ENCODE results near the gene YPEL2. TPM values are rescaled to one million over a fixed set of nuclear protein-coding genes. Genes with fewer than 3 reads are reported as not detected.
"Not testable (repeated sequence)": the region's sequence is repeated elsewhere in the genome, so short reads cannot be mapped to it uniquely, and the experiment has no call there.

Gene YPEL2
- total RNA-seq, 1 experiment from 2014 or later: 2.1 TPM

- no peak for DNase-seq (ENCODE audit: low read depth)
Measured at GRCh38 chr17:59375857-59376256, 44.4 kb downstream of the YPEL2 start.

GRCh38 chr17:59376506-59376905 is 45.1 kb downstream of the YPEL2 start:
- DNase-seq (ENCODE audit: low read depth): no peak

DNA sequence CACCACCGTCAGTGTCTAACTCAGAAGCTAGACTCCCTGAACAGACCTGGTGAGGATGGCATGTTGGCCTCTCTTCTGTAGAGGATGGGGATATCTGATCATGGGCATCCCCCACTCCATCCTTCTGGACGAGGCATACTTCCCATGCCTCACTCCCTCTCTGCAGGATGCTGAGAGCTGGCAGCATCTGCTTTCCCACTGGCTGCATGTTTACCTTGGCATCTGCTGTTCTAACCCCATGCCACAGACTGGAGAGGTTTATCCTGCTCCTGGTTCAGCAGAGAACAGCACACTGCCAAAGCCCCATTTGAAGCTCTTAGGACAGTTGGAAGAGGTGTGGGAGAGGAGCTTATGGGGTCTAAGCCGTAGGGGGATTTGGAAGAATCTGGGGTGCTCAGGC is 46.0 kb downstream of the YPEL2 start:
- peak; percentile 30 for DNase-seq (ENCODE audit: low read depth)

DNA sequence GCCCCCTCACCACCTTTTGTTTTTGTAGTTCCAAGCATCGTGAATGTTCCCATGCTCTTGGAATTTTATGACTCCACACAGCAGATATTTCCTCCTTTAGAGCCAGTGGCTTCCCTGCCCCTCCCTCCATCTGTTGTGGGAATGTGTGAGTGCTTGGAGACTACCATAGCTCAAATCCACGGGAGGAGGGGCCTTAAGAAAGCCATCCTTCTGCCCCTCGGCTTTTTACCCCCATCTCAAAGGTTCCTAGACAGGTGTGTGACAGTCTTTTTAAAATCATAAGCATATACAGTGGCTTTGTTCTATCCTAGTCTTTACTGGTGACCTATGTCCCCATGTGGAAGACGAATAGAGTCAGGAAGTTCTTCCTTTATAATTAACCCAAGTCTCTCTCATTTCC is 47.2 kb downstream of the YPEL2 start:
- peak; percentile 30 for DNase-seq (ENCODE audit: low read depth)

DNA sequence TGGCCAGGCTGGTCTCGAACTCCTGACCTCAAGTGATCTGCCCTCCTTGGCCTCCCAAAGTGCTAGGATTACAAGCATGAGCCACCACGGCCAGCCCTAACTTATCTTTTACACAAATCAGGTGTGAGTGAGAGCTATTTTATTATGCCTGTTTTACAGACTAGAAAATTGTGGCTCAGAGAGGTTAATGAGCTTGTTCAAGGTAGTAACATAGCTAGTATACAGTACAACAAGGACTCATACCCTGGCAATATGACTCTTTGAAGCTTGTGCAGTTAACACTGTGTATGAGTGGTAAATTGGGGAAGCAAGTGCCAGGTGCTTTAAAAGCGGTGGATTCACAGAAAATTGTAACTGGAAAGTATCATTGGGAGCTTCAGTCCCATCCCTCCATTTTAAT is 49.0 kb downstream of the YPEL2 start:
- no peak for DNase-seq (ENCODE audit: low read depth)

DNA sequence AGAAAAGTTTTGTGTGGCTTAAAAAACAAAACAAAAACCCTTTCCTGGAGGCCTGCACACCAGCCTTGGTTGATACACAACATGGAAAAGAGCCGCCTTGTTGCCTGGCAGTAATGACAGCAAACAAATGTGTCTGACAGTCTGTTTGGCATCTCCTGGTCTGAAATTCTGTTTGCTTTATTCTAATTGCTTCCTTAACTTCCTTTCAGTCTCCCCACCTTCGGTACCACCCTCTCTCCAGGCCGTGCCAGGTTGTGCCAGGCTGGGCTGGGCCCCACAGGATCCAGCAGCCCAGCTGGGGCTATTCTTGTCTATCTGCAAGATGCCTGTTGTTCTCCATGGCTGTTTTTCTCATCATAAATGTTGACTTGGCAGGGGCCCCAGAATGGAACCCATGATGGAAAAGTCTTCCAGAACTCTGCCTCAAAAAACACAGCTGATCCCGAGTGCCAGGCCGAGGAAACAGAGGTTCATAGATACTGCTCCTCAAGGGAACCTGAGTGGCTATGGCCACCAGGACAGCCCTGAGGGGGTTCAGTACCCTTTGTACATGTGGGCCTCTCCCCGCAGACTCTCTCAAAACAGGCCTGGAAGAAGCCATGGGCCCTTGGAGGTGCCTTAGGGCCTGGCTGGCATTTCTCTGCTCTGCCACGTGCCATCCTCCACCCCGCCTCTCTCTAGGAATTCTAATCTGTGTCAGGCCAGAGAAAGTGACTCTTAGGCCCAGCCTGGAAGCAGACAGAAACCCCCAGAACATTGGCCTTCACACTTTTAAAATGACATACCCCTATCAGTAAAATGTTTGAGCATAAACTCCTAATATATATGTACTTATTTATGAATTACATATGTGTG is 50.5 kb downstream of the YPEL2 start:
- DNase-seq (ENCODE audit: low read depth): no peak

DNA sequence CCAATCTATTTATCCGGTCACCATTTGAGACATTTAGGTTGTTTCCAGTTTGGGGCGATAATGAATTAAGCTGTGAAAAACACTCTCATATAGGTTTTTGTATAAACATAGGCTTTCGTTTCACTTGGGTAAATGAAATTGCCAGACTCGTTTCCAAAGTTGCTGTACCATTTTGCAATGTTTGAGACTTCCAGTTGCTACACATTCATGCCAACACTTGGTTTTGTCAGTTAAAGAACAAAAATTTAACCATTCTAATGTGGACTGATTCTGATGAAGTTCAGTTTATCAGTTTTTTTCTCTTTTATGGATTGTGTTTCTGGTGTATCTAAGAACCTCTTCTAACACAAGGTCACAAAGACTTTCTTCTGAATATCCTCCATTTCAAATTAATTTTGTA is 52.4 kb downstream of the YPEL2 start:
- no peak for DNase-seq (ENCODE audit: low read depth)

GRCh38 chr17:59387351-59388068 is 56.1 kb downstream of the YPEL2 start:
- DNase-seq (ENCODE audit: low read depth): no peak

- DNase-seq (ENCODE audit: low read depth): no peak
Measured at GRCh38 chr17:59388069-59388556, 56.7 kb downstream of the YPEL2 start.

DNA sequence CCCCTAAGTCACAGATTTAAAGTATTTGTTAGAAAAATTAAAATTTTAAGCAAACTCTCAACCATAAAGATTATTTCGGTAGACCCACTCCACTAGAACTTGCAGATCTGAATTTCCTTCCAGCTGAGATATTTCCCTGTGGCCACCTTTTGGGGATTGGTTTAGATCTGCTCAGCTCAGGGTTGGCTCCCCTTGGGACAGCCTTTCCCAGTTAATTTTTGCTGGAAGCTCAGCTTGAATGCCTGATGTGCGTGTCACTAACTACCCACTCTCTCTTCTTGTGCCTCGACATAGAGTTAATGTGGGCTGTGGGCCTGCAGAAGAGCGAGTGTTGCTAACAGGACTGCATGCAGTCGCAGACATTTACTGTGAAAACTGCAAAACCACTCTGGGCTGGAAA is 57.6 kb downstream of the YPEL2 start:
- no peak for DNase-seq (ENCODE audit: low read depth)

DNA sequence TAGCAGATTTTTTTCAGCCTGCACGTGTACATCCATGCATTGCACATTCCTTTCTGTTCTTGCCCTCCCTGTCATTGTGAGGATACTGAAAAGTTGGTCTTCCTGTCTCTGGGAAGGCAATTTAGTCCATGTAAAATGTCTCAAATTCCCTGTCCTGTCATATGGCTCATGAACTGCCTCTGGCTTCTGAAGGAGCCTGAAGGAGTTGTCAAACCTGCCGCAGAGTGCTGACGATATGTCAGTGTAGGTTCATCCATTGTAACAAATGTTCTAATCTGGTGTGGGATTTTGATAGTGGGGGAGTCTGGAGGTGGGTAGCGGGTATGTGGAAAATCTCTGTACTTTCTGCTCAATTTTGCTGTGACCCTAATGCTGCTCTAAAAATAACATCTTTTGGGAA is 59.6 kb downstream of the YPEL2 start:
- no peak for DNase-seq (ENCODE audit: low read depth)

GRCh38 chr17:59392973-59393679 is 61.7 kb downstream of the YPEL2 start:
- no peak for DNase-seq (ENCODE audit: low read depth)

- DNase-seq (ENCODE audit: low read depth): not testable (repeated sequence)
Measured at GRCh38 chr17:59393742-59394410, 62.4 kb downstream of the YPEL2 start.

GRCh38 chr17:59396134-59396826 is 64.8 kb downstream of the YPEL2 start:
- no peak for DNase-seq (ENCODE audit: low read depth)

GRCh38 chr17:59397316-59398073 is 66.0 kb downstream of the YPEL2 start:
- no peak for DNase-seq (ENCODE audit: low read depth)

DNA sequence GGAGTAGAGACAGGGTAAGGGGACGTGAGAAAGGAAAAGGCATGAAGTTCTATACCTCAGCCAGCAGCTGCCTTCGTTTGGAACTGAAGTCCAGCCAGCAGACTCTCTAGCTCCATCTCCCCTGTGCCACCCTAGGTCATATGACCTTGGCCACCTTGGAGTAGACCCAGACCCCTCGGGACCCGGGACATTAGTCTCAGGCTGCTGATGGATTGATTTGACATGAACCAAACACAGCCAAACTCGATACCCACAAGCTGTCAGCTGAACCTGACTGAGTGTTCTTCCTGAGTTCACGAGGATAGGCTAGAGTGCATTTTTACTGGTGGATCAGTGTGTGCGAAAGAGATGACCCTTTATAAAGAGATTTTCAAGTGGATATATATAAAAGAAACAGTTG is 68.5 kb downstream of the YPEL2 start:
- DNase-seq (ENCODE audit: low read depth): no peak

GRCh38 chr17:59400858-59401257 is 69.4 kb downstream of the YPEL2 start:
- no peak for DNase-seq (ENCODE audit: low read depth)

DNA sequence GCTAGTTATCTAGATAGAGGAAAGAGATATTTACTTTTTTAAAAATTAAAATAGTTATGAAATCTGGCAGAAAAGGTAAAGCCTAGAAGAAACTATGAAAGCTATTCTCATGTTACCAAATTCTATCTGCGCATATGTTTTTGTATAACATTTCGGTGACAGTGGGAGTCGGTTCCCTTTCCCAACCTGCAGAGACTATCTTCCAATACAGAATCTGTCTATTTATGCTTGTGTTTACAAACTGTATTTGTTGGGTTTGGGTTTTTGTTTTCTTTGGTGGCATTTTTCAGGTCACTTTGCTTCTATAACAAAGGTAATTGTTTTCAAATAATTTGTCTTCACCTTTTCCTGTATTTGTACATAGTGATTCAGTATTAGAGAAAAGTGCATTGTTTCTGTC is 69.8 kb downstream of the YPEL2 start:
- no peak for DNase-seq (ENCODE audit: low read depth)

DNA sequence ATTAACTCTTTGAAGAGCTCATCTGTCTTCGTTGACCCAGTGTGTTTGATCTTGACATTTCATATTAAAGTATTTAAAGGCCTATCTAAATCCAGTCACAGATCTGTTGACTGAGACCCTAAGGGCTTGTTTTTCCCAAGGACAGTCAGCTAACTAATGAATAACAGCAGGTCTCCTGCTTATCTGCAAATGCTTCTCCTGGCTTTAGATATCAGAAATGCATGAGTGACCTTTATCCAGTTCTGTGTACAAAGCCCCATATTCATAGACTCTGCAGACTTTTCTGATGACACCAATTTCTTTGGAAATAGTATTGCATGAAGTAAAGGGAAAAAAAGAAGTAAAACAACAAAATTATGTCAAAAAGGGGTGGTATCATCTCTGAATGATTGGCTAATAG is 70.3 kb downstream of the YPEL2 start:
- no peak for DNase-seq (ENCODE audit: low read depth)

DNA sequence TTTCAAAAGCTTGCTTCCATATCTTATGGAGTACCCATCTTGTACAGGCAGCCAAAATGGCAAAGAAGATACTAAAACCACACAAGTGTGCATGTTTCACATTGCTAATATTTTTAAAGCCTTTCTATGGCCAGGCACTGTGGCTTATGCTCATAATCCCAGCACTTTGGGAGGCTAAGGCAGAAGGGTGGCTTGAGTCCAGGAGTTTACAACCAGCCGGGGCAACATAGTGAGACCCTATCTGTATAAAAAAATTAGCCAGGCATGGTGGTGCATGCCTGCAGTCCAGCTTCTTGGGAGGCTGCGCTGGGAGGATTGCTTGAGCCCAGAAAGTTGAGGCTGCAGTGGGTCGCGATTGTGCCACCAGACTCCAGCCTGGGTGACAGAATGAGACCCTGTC is 71.3 kb downstream of the YPEL2 start:
- no peak for DNase-seq (ENCODE audit: low read depth)

DNA sequence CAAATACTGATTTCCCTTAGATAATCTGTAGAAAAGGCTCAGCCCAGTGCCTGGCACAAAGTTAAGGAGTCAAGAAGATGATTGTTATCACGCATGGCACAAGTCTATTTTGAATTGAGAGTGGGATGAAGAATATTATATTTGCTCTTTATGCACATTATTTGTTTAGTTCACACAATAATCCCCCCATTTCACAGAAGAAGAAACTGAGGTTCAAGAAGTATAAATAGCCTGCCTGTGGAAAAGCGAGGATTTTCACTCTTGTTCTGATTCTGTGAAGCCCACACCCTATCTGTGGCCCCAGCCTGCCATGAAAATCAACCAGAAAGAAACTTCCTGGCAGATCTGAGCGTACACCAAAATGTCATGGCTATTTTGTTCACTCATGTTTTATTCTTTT is 73.0 kb downstream of the YPEL2 start:
- DNase-seq (ENCODE audit: low read depth): no peak
